Dermis blood vessel endothelial cell (primary cell): ENCODE results near the gene KCNA4. TPM values are rescaled to one million over a fixed set of nuclear protein-coding genes. Genes with fewer than 3 reads are reported as not detected.
"Not testable (repeated sequence)": the region's sequence is repeated elsewhere in the genome, so short reads cannot be mapped to it uniquely, and the experiment has no call there.

ENCODE experiments used
- DNase-seq: peaks from one replicate; pipeline ENCODE4 v3.0.0; 2010
- total RNA-seq: library from RNA; depleted of rRNA; stranded (reverse); fragments of >200 nt; gene quantifications from 2 replicates; pipeline ENCODE4 v1.2.3, GENCODE V29; 2014

Gene KCNA4
- total RNA-seq = not detected in 2 replicates

DNA sequence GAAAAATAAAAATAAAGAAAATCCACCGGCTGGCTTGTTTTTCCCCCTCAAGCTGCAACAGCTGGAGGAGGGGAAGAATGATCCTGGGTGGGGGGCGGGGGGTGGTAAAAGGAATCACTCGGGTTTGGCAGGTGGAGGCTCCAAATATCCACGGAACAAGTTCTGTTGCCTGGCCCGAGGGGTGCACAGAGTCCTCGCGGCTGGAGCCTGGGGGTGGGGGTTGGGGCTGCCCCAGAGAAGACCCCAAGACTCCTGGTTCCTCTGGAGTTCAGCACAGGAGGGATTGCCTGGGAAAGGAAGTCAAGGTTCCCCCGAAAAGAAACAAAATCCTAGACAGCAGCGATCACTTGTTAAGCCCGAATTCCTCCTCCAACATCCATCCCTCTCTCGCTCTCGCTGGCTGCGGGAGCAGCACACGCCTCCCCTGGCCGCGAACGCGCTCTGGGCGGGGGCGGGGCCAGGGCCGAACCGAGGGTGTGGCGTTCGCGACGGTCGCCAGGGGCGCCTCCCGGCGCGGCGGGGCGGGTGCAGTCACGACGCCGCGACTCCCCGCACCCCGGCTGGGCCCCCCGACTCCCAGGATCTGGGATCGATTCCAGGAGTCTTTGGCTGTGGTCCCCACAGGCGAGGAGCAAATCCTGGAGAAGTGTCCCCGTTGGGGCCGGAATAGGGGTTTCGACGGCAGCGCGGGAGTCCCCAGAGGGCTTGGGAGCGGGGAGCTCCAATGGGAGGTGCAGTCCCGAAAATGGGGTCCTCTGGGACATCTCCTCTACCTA is at the start of gene KCNA4:
Gene KCNA4, minus strand, starts transcription at position 443 of the 776 bp plus-strand sequence. CDS start 4,352 bp downstream, outside the sequence.
- DNase-seq = no peak

- no peak for DNase-seq
Measured at GRCh38 chr11:30062103-30062502, 45.3 kb upstream of the KCNA4 start.

GRCh38 chr11:30059172-30059815 is 42.5 kb upstream of the KCNA4 start:
- DNase-seq = no peak

- DNase-seq = no peak
Measured at GRCh38 chr11:30049214-30049613, 32.4 kb upstream of the KCNA4 start.

DNA sequence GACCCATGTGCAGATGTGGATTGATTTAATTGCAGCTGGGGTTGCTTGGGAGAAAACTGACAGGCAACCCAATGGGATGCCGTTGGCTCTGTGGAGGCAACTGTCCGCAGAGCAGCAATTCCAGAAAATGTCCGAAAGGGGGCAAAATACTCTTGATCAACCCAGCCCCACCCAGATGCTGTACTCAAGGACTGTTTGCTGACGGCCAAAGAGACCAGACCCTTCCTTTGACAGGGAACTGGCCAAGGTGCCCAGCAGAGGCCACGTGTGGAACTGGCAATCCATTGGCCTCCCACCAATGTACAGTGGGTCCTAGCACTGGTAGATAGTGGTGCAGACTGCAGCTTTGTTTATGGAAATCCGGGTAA is 29.7 kb upstream of the KCNA4 start:
- DNase-seq = no peak

DNA sequence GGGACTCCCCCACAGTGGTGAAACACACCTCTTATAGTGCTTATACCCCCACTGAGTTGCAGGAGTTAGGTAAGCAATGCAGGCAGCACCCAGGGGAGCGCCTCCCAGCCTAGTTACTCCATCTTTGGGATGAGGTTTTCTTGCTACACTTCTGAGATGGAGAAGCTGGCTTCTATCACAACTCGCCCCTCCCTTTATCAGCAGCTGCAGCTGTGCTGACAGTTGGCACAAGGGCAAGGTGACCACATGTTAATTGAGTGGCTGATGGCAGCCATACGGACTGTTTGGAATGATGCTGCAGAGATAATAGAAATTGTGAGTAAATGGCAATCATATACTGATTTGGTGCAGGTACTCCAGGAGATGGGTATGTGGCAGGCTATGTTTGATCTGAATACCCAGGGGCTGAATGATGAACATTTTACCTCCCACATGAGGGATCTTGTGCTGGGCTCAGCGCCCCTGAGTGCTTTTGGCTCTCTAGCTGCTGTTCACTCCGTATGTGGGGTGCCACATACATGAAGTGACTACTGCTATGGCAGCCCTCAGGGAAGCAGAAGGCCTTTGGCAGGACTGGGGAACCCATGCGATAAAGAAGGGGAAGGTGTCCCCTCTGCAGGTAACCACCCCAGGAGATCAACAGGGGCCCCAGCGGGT is 29.2 kb upstream of the KCNA4 start:
- no peak for DNase-seq

GRCh38 chr11:30045144-30045543 is 28.3 kb upstream of the KCNA4 start:
- DNase-seq = no peak

DNA sequence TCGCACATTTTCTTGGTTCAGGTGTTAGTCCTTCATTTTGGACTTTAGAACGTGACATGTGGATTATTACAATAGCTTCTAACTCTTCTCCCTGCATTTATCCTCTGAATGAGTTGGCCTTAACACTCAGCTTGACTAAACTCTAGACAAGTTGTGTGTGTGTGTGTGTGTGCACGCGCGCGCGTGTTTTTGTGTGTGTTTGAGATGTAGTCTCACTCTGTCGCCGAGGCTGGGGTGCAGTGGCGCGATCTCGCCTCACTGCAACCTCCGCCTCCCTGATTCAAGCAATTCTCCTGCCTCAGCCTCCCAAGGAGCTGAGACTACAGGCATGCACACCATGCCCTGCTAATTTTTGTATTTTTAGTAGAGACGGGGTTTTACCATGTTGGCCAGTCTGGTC is 24.3 kb upstream of the KCNA4 start:
- DNase-seq = no peak

DNA sequence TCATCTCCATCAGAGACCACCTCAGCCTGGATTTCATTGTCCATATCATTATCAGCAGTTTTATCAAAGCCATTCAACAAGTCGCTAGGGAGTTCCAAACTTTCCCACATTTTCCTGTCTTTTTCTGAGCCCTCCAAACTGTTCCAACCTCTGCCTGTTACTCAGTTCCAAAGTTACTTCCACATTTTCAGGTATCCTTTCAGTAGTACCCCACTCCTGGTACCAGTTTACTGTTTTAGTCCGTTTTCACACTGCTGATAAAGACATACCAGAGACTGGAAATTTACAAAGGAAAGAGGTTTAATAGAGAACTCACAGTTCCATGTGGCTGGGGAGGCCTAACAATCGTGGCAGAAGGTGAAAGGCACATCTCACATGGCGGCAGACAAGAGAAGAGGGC is 17.9 kb upstream of the KCNA4 start:
- not testable (repeated sequence) for DNase-seq

GRCh38 chr11:30034166-30034565 is 17.3 kb upstream of the KCNA4 start:
- not testable (repeated sequence) for DNase-seq

DNA sequence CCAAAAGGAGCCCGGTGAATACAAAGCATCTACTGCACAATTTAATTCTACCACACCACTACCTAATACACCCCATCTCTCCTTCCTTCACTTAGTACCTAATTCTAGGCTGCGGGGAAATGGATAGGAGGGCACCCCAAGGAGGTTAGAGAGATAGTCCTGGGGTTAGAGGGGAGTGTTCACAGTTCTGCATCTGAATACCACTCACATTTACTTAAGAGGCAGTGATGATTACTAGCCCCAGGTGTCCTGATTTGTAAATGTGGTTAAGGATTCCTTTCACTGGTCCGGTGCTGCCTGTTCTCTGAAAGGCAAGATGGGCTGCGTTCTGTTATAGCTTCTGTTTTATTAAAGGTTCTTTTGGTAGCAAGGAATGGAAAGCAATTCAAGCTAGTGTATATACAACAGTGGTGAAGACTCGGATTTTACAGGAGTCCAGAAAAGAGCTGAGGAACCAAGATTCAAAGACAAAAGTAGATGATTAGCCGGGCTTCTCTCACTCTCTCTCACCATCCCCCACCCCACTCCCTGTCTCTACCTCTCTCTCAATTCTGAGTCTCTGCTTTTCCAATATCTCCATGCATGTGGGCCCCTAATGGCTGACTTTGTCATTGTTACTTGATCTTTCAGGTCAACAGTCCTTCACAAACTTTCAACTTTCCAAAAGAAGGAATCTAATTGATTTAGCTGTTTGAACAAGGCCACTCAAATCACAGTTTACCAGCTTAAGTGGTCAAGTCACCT is 8.7 kb upstream of the KCNA4 start:
- no peak for DNase-seq

- DNase-seq = no peak
Measured at GRCh38 chr11:30023074-30023473, 6.2 kb upstream of the KCNA4 start.

DNA sequence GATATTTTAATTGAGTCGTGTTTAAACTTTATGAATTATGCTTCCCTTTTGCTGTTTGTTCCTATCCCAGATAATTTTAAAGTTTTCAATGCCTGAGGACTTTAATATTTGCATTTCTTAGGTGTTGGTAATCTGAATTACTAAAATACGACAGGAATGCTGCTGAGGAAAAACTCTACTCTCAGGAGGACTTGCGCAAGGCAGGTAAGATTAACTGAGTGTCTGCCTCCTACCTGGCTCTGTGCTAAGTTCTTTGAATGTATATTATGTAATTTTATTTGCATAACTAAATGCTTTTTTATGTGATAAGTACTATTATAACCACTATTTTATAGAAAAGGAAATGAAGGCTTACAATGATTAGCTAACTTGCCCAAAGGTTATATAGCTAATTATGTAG is 2.7 kb upstream of the KCNA4 start:
- DNase-seq = no peak

DNA sequence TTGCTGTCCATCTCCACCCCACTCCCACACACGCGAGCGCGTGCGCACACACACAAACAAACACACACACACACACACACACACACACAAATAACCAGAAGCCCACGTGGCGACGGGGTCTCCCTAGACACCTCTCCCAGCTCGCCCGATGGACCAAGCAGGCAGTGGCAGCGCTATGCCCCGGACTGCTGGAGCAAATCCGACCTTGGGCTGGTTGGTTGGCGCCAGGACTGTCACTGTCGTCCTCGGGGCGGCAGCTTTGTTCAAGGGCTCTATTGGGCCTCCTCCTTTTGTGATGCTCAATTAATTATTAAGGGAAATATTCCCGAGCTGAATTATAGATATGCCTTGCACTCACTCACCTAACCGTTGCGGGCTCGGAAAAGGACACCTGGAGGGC is 1.7 kb upstream of the KCNA4 start:
- DNase-seq = no peak

DNA sequence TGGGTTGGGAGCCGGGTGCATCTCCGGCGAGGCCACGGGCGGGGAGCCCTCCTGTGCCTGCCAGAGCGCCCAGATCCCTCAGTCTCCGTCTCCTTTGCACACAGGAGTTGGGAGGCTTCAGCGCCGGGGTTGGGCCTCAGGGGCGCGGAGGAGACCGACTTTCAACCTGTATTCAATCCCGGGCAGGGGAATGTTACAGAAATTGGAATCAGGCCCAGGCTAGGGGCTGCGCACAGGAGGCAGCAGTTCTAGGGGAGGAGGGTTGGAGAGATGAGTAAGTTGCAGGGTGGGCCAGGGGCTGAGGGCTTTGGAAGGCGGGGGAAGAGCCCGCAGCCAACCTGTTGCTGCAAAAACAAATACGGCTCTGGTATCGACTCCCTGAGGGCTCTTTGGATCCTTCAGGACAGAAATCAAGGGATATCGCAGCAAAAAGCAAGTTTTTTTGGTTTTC is 640 bp upstream of the KCNA4 start:
- no peak for DNase-seq

DNA sequence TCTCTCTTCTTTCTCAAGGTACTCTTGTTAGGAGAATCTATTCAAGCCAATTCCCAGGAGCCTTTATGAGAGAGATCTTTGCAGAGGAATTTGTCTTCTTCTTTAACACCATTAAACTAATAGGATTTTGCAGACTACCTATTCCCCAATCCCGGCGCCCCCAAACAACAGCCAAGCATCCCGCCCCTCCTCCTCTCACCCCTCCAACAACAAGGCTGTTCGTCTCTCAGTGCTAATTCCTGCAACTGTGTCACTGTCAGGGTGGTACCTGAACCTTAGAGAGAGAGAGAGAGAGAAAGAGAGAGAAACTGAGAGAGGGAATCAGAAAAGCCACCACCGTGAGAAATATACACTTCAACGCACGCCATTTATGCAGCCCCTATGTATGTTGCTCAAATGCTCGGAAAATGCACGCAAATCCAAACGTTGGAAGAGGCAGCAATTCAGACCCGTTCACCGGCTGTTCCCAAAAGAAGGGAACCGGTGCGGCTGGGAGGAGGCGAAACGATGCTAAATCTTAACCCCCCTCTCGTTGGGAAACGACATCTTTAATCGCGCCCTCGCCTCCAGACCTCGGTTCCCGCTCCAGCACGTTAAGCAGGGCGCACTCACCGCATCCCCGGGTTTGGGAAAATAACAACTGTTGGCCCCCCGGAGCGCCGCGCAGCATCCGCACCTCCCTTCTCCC is 961 bp downstream of the KCNA4 start:
- DNase-seq = no peak

DNA sequence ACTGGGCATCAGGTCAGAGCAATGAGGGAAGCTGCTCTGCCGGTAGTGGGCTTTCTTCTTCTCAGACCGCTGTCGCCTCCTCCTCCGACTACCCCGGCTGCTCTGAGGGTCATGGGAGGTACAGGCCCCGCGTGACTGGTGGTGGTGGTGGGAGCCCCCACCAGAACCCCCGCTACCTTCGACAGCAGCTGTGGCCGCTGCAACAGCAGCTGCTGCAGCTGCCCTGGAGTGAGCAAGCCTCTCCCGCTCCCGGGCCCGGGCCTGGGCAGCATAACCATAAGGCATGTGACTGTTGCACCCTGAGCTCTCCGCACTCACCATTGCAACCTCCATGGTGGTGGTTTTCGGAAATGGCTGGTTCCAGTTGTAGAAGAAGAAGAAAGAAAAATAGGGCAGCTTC is 4.5 kb downstream of the KCNA4 start:
- no peak for DNase-seq

DNA sequence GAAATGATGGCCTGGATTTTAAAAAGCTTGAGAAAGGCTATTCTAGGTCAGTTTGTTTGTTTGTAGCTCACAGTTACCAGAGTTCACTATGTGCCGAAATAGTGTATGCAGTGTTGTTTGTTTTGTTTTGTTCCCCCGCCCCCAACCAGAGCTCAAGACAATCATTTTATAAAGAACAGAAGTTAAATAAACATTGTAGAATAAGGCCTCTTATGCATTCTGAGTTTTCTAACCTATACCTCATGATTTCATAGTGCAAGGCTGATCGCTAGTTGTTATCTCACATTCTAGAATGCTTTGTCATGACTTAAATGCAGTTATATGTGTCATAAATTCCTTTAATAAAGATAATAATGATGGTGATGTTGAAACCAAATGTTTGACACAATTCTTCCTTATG is 7.8 kb downstream of the KCNA4 start:
- DNase-seq = no peak

DNA sequence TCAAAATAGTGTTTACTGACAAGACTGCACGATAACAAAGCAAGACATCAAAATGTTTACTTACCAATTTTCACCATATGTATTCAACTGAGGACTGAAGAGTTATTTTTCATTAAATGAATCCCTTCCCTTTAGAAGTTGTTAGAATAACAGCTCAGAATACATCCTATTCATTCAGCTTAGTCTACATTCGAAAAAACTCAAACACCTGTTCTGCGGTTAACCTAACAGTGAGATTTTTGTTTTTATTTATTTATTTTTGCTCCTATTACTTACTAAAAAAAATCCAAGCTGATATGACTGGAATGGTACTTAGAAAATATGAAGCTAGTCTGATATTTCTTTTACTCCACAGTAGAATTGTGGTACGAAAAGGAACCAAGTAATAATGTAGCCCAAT is 10.0 kb downstream of the KCNA4 start:
- DNase-seq = no peak

DNA sequence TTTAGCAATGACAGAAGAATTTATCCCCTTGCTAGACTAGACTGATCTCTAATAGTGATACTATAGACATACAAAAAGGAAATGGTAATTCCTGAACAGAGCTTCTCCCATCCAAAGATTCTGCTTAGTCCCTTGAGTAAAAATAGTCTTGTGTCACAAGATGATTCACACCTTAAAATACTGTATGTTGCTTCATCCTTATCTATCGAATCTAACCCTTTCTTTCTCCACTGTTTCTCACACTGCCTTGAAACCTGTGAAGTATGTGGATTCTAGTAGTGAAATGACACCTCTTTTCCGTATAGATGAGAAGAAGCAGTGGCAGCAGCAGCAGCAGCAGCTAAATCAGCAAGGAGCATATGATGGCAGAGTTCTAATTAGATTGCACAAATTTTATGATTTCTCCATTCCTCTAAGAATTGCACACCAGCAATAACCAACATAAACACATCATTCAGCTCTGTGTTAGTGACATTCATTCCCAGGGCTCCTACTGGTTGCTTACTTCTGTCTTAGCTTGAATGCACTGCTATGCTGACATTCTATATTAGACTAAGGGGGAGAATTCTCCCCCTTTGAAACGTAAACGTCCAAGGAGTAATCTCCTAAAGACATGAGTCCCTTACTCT is 14.6 kb downstream of the KCNA4 start:
- no peak for DNase-seq

DNA sequence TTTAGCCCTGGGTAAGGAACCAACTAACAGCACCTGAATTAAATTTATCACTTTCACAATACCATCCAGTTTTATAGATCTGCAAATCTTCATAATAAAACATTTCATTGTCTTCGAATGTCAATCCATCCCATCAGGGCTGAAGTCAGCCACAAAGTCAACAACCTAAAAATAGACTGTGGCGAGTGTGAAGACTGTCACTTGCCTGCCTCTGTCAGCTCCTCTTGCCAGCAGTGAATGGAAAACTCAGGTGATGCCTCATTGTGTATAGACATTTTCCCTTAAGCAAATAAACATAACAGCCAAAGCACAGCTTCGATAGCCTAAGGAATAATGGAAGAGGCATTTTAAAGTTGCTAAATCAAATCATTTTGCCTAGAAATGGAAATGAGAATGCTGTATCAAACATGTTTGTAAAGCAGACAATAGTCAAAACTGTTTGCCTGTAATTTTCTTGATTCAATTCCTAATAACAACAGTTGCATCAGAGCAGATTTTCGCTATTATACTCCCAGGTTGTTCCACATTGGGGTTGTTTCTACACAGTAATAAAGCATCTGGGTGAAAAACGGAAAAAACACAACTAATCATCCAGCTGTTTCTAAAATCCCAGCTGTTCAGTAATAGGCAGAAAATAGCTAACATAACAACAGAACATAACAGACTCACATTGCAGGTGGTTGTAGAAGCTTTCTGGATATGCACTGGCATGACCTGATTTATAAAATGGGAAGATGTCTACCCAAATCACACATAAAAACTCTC is 15.7 kb downstream of the KCNA4 start:
- no peak for DNase-seq
